Hippocampal formation (tissue), 2 donors: Measurements from ENCODE around the gene ZNRF1.
"Not testable (repeated sequence)": the region's sequence is repeated elsewhere in the genome, so short reads cannot be mapped to it uniquely, and the experiment has no call there.

Experiments
- DNase-seq, 2 donors: peaks; one replicate each; lab custom pipeline; 2025; lab: John Stamatoyannopoulos, UW

Gene ZNRF1

DNA sequence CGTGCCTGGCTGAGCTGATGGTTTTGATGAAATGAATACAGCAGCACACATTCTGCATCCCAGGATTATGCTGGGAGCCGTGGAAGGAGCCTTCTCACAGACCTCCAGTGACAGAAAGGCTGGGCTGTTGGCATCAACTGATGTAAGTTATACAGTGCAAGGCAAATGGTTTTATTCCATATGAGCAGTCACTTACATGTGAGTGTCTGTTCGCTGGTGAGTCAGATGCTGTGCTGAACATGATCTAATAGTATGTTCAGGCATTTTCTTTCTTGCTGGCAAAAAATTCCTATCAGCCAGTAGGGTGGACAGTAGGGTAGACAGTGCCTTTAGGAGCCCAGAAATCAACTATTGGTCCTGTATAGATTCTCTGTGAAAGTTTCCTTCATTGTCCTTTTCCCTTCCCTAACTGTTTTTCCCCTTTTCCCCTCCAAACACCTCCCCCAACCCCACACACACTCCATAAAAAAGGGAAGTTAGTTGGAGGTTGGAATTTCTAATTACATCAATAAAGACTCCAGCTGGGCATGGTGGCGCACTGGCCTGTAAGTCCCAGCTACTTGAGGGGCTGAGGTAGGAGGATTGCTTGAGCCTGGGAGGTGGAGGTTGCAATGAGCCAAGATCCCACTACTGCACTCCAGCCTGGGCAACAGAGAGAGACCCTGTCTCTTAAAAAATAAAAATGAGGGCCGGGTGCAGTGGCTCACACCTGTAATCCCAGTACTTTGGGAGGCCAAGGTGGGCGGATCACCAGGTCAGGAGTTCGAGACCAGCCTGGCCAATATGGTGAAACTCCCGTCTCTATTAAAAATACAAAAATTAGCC, 81.6 kb downstream of the ZNRF1 start:
- no peak for DNase-seq

DNA sequence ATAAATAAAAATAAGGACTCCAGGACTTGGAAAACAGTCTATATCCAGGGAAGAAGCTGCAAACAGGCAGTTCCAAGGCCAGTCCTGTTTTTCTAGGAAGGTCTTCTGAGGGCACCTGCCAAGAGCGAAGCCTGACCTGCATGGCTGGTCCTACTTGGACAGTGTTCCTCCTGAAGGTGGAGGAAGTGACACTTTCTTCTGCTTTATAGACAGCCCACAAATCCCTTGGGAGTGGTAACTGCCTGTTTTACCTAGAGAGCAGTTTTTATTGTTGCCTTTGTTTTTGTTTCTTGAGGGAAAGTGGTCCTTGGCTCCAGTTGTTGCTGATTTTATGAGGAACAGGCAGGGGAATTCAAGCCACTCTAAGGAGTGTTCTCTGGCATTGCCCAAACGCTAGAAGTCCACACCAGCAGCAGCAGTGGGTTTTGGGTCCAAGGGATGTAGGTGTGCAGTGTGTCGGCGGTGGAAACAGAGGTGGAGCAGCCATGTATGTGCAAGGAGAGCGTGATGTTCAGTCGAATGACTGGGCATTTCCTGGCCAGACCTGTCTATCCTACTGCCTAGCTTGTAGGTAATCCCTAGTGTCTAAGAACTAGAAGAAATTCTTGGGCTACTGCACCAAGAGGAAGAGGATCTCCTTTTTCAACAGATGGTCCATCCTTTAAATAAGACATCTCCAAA, 82.5 kb downstream of the ZNRF1 start:
- DNase-seq, result no peak

GRCh38 chr16:75083813-75084212, 85.0 kb downstream of the ZNRF1 start:
- no peak for DNase-seq

GRCh38 chr16:75085556-75085955, 86.7 kb downstream of the ZNRF1 start:
- no peak for DNase-seq

DNA sequence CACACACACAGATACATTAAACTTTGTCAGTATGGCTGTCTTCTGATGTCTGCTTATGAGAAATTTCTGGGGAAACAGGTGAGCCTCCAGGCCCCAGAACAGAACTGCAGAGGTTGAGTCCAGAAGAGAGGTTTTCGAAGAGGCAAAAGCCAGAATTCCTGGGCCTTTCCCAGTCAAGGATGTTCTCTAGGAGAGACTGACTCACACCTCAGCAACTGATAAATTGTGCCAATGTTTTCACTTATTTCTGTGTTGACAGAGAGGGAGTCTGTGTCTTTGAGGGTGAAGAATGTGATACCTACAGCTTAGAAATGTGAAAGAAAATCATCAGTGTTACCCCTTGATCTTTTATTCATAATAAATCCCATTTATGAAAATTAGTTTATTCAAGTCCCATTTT, 87.5 kb downstream of the ZNRF1 start:
- no peak for DNase-seq

DNA sequence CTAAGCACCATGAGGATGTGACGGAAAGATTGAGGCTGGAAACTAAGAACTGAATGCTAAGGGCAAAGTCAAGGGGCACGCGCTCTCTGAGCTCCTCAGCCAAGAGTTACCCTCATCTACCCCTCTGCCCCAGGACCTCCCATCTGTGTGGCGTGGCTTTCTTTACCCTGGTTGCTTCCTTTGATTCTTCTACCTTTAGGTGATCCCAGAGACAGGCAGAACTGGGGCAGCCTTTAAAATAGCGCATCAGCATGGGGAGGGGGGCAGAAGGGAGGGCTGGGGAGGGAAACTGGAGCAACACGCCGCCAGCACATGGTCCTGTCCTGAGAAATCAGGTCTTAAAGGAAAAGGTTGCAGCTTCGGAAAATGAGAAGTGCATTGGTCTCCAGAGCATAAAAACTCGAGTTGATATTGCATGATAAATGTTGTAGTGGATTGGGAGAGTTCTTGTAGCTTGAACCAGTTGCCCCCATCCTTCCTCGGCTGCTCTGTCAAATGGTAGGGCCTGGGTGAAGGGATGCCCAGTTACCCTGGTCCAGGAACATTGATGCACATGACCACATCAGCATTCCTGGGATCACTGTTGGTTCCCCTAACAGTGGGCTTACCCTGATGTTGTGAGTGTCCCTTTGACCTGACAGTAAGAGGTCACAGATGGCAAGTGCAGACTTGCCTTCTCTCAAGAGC, 88.0 kb downstream of the ZNRF1 start:
- no peak for DNase-seq

DNA sequence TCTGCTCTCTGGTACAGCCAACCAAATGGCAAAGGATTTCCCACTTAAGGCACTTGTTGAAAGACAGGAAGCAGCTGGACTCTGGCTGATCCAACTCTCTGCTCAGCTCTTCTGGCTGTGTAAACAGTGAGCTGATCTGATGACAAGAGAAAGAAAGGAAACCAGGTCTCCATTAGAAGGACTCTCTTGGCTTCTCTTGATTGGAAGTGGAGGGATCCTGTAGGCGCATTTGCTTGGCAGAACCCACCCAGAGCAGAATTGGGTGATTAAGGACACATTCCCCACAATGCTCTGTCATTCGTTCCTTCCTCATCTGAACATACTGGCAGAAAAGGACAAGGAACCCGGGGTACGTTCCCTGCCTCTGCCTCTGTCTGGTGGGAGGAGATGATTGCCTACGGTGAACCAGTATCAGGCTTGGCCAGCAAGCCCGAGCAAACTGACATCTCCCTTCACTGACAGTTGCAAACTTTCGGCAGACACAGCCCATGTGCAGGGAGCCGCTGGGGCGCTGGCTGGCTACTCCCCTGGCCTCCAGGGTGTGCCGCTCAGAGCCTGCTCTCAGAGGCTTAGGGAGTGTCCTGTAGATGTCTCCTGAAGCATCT, 88.7 kb downstream of the ZNRF1 start:
- no peak for DNase-seq

- DNase-seq, result no peak
Measured at GRCh38 chr16:75088216-75088615, 89.4 kb downstream of the ZNRF1 start.

DNA sequence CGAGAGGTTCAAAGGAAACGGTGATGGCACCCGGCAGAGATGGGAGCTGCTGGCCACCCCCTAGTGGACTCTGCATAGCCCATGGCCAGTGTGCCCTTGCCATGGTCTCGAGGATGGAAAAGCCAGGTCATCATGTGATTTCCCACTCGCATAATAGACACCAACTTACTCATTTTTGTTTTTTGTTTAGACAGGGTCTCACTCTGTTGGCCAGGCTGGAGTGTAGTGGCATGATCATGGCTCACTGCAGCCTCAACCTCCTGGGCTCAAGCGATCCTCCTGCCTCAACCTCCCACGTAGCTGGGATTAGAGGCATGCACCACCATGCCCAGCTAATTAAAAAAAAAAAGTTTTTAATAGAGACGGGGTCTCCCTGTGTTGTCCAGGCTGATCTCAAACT, 90.1 kb downstream of the ZNRF1 start:
- DNase-seq, result no peak

GRCh38 chr16:75089486-75090202, 90.8 kb downstream of the ZNRF1 start:
- DNase-seq, result no peak

DNA sequence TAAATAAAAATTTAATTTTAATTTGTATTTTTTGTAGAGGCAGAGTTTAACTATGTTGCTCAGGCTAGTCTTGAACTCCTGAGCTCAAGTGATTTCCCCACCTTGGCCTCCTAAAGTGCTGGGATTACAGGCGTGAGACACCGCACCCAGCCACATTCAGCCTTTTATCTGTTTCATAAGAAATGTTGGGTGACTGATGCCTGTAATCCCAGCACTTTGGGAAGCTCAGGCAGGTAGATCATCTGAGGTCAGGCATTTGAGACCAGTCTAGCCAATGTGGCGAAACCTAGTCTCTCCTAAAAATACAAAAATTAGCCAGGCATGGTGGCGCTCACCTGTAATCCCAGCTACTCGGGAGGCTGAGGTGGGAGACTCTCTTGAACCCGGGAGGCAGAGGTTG, 92.1 kb downstream of the ZNRF1 start:
- DNase-seq, result not testable (repeated sequence)

- DNase-seq, result not testable (repeated sequence)
Measured at GRCh38 chr16:75091619-75092018, 92.8 kb downstream of the ZNRF1 start.

DNA sequence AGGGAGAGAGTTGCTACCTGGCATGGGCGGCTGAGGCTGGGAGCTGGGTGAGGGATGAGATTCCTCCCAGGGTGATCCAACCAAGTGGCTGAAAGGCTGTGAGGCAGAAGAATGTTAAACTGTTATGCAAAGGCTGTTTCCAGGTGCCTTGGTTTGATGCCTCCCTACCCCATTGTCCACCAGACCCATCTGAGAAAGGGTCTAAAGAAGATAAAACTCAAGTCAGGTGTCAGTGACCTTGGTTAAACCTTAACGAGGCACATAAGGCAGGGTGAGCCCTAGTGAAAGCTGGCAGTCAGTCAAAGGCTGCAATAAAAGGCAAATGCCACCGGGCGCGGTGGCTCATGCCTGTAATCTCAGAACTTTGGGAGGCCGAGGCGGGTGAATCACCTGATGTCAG, 94.0 kb downstream of the ZNRF1 start:
- DNase-seq, result no peak

GRCh38 chr16:75093598-75094540, 95.0 kb downstream of the ZNRF1 start:
- DNase-seq, result no peak

DNA sequence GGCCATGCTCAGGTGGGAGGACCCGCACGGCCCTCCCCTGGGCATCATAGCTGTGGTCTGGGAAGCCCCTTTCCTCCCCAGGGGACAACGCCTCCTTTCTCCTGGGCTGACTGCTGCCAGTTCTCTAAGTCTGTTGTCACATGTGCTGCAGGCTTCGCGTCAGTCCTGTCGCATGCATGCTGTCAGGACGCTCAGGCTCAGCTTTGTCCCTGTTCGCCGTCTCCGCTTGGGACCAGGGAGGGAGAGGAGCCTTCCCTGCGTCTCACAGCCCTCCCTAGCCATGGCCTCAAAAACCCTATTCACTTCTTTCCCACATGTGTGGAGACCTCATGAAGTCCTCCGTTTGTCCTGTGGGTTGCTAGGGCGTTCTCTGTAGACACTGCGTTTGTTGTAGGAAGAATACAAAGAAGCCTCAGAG, 96.4 kb downstream of the ZNRF1 start:
- DNase-seq, result no peak

- no peak for DNase-seq
Measured at GRCh38 chr16:75096656-75097055, 97.8 kb downstream of the ZNRF1 start.

- DNase-seq, result no peak
Measured at GRCh38 chr16:75097191-75097761, 98.5 kb downstream of the ZNRF1 start.

- DNase-seq, result no peak
Measured at GRCh38 chr16:75097941-75098901, 99.4 kb downstream of the ZNRF1 start.

GRCh38 chr16:75099075-75099667, 100.3 kb downstream of the ZNRF1 start:
- DNase-seq, result no peak
